Measurements from ENCODE around the gene FDX2. TPM values are rescaled to one million over a fixed set of nuclear protein-coding genes. Genes with fewer than 3 reads are reported as not detected.

The FDX2 gene
- total RNA-seq, 1 experiment from 2014 or later: 64.5 TPM

DNA sequence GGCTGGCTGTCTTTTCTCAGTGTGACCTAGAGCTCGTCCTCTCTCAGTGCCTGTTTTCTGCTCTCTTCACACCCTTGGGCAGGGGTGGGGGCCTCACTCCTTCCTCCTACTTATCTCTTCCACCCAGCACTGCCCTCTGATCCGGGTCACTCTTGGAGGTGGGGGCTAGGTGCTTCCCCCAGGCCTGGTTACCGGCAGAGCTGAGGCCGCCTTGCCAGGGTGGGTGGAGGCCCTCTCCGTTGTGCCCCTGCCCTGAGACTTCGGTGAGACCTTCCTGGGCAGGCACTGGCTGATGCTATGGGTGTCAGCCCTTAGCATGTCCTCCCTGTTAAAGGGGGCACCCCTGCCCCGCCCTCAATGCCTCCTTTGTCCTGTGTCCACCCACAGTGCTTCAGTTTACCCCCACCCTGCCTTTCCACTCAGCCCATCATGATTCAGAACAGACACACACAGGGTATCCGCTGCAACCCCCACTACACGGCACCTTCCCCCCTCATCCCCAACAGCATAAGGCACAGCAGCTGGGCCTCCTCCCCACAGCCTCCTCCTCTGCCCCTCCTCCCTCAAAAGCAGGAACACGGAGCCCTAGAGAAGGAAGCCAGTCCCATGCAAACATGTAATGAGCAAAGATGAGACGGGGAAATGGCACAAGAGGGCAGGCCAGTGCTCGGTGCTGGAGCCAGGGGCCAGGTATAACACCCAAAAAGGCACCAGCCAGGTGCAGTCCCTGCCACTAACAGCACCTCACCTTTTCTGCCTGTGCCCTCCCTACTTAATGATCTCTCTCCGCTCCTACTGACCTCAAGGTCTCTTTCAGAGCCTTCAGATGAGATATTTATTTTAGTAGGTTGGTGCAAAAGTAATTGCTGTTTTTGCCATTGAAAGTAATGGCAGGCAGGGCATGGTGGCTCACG lies 16.0 kb downstream of the FDX2 start:
- DNase-seq (ENCODE audit: low read depth): no peak

GRCh38 chr19:10295847-10296591 lies 19.8 kb downstream of the FDX2 start:
- DNase-seq (ENCODE audit: low read depth): no peak

- DNase-seq (ENCODE audit: low read depth): peak; percentile 12
These were observed 20.4 kb downstream of the FDX2 start for GRCh38 chr19:10295305-10295846.

- DNase-seq (ENCODE audit: low read depth): no peak
These were observed 21.5 kb downstream of the FDX2 start for GRCh38 chr19:10294368-10294697.

DNA sequence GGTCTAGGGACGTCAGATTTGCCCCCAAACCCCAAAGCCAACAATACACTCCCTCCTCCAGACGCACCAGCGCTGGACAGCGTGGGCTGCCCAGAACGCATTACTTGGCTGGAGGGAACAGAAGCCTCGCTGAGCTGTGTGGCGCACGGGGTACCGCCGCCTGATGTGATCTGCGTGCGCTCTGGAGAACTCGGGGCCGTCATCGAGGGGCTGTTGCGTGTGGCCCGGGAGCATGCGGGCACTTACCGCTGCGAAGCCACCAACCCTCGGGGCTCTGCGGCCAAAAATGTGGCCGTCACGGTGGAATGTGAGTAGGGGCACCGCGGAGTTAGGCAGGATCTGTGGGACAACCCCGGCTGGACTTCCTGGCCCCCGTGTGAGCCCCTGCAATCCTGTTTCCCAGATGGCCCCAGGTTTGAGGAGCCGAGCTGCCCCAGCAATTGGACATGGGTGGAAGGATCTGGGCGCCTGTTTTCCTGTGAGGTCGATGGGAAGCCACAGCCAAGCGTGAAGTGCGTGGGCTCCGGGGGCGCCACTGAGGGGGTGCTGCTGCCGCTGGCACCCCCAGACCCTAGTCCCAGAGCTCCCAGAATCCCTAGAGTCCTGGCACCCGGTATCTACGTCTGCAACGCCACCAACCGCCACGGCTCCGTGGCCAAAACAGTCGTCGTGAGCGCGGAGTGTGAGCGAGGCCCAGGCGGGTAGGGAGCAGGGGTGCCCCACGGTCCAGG lies 22.0 kb downstream of the FDX2 start:
- DNase-seq (ENCODE audit: low read depth): no peak

- no peak for DNase-seq (ENCODE audit: low read depth)
These were observed 22.8 kb downstream of the FDX2 start for GRCh38 chr19:10292789-10293636.

GRCh38 chr19:10292206-10292788 lies 23.5 kb downstream of the FDX2 start:
- DNase-seq (ENCODE audit: low read depth): peak; percentile 67

DNA sequence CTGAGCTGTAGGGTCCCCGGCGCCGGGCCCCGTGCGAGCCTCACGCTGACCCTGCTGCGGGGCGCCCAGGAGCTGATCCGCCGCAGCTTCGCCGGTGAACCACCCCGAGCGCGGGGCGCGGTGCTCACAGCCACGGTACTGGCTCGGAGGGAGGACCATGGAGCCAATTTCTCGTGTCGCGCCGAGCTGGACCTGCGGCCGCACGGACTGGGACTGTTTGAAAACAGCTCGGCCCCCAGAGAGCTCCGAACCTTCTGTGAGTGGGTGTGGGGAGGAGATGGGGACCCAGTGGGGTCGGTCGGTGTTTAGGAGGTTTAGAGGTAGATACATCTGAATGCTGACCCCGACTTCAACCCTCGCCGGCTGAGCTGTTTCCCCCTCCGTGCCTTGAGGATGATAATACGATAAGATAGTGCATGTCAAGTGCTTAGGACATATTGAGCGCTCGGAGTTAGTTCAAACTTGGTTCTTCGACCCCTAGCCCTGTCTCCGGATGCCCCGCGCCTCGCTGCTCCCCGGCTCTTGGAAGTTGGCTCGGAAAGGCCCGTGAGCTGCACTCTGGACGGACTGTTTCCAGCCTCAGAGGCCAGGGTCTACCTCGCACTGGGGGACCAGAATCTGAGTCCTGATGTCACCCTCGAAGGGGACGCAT lies 24.1 kb downstream of the FDX2 start:
- DNase-seq (ENCODE audit: low read depth): no peak

GRCh38 chr19:10290876-10291553 lies 24.8 kb downstream of the FDX2 start:
- DNase-seq (ENCODE audit: low read depth): peak; percentile 62

DNA sequence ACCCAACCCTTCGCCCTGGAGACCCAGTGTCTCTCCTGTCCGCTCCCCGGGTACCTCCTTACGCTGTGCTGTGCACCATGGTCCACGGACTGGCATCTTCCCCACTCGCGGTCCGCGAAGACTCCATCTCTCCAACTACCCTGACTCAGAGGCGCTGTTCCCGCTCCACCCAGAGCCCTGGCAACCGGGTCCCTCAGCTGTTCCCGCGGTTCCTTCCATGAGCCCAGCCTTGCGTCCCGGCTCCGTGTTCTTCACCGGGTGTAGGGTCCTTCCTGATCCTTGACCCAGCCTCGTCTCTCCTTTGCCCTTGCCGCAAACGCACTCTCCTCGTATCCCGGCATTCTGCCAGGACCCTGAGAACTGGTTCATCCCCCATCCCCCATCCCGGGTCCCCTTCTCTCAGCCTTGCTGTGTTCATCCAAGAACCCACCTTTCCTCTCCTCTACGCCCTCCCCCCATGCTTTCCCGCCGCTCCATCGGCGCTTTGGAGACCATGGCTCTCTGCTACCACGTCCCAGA lies 25.4 kb downstream of the FDX2 start:
- peak; percentile 20 for DNase-seq (ENCODE audit: low read depth)

DNA sequence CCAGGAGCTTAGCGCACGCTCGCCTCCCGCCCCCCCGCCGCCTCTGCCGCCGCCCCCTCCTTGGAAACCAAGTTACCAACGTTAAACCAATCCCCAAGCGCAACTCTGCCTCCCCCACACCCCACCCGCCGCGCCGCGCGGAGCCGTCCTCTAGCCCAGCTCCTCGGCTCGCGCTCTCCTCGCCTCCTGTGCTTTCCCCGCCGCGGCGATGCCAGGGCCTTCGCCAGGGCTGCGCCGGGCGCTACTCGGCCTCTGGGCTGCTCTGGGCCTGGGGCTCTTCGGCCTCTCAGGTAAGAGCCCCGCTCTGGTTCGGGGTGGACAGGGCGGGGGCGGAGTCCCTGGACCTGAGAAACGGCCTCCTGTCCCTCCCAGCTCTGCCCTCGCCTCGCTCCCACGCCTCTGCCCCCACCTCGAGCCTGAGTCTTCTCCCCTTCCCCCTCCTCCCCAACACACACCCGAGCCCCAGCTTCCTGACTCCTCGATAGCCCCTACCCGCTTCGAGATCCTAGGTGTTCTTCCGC lies 25.9 kb downstream of the FDX2 start, which contains the start of gene ICAM5:
ICAM5 (plus strand) TSS at position 117 of the 521 bp plus-strand sequence; CDS start at position 209, 92 bp downstream.
- DNase-seq (ENCODE audit: low read depth): no peak

GRCh38 chr19:10289167-10289835 lies 26.5 kb downstream of the FDX2 start:
- DNase-seq (ENCODE audit: low read depth): no peak

DNA sequence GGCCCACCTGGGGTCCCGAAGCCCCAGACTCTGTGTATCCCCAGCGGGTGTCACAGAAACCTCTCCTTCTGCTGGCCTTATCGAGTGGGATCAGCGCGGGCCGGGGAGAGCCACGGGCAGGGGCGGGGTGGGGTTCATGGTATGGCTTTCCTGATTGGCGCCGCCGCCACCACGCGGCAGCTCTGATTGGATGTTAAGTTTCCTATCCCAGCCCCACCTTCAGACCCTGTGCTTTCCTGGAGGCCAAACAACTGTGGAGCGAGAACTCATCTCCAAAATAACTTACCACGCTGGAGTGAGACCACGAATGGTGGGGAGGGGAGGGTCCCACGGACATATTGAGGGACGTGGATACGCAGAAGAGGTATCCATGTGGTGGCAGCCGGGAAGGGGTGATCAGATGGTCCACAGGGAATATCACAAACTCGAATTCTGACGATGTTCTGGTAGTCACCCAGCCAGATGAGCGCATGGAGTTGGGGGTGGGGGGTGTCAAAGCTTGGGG lies 27.1 kb downstream of the FDX2 start:
- DNase-seq (ENCODE audit: low read depth): no peak

- DNase-seq (ENCODE audit: low read depth): peak; percentile 36
These were observed 28.7 kb downstream of the FDX2 start, which contains the start of gene ICAM4 for GRCh38 chr19:10286803-10287737. Gene ICAM4 (plus strand): TSS chr19:10286955. CDS start chr19:10287013, 58 bp downstream.

GRCh38 chr19:10285393-10285792 lies 30.4 kb downstream of the FDX2 start:
- no peak for DNase-seq (ENCODE audit: low read depth)

- no peak for DNase-seq (ENCODE audit: low read depth)
These were observed 30.9 kb downstream of the FDX2 start for GRCh38 chr19:10284960-10285278.

All from LHCN-M2 (cell line).